ENCODE data around the gene PTPN2. TPM values are rescaled to one million over a fixed set of nuclear protein-coding genes. Genes with fewer than 3 reads are reported as not detected.

PTPN2 gene
- total and polyA plus RNA-seq, 9 of the 15 experiments (the other 6 are each of a cell fraction or from before 2014, with no cell fraction given) = 36.6 to 66.4 (median 43.8) TPM

- WGBS (ENCODE audit: insufficient coverage, low coverage, missing lambda C conversion rate) = 69% methylated on average over 7 of the region's 10 CpGs
- no peaks in the 10 kb centered on the region for H3K36me3 ChIP-seq (ENCODE audit: control insufficient read depth, insufficient read depth, low read length)
- H3K4me1 ChIP-seq (replicated peaks in 1 of 2; ENCODE audit: control insufficient read depth in 2 of 2, insufficient read depth in 2 of 2, low read length in 2 of 2) = peaks cover 11 to 20% of the 10 kb centered on the region in 2 experiments
- DNase-seq (ENCODE audit: extremely low read depth in 1 of 4, low spot score in 3 of 4) (no peak), ATAC-seq (peak; percentile 39), FAIRE-seq (no peak)
- no peaks in the 10 kb centered on the region for H3K27me3 ChIP-seq (ENCODE audit: control insufficient read depth in 2 of 2, insufficient read depth in 2 of 2, low read length in 2 of 2)
- BruUV-seq (replicated peaks) = no TSS peak
- POLR2A ChIA-PET = interaction anchor here (0.7 to 1.2 kb wide), 3 partner anchors 10 to 204 kb away, joined by 3 to 7 read pairs (median 5); partner anchors contain the start of genes CEP76 and PSMG2
- no peak overlapping the region for H3K4me3 ChIP-seq
- peak overlapping the region in 1 of 2 experiments; percentile 87; a peak in 2 of 4 replicates for H3K9ac ChIP-seq (ENCODE audit: insufficient read depth in 1 of 2, low read depth in 2 of 2, low read length in 2 of 2)
- H4K20me1 ChIP-seq (replicated peaks; ENCODE audit: control insufficient read depth, insufficient read depth, low read length) = no peaks in the 10 kb centered on the region
- H3K27ac ChIP-seq (ENCODE audit: extremely low read depth, low read depth, low read length) = no peak overlapping the region
- H3K4me2 ChIP-seq (ENCODE audit: insufficient read depth, low read length) = peak overlapping the region; percentile 22; the same call in 1 of the 2 replicates
- no peaks in the 10 kb centered on the region for H3K9me1 ChIP-seq (ENCODE audit: control insufficient read depth, insufficient read depth, low read length)
- H2AFZ ChIP-seq (ENCODE audit: low read depth, low read length) = peak overlapping the region; percentile 79
- H3K9me3 ChIP-seq (replicated peaks; ENCODE audit: control insufficient read depth, insufficient read depth, low read depth, low read length) = no peaks in the 10 kb centered on the region
- in situ Hi-C loops (cut with MboI) = no loop called here
- H3K79me2 ChIP-seq (ENCODE audit: control insufficient read depth, insufficient read depth, low read length) = no peaks in the 10 kb centered on the region
- CTCF ChIA-PET (ENCODE audit: low intra/inter-chr PET ratio) = no interaction called here
- TF ChIP-seq EP400 (IDR thresholded peaks at IDR 0.05) (no peak), ZNF785 (CRISPR knock-in tag; IDR thresholded peaks at IDR 0.05) (no peak), CBFA2T2 (conservative IDR thresholded peaks at IDR 0.05) (no peak)
- intact Hi-C loops (cut with micrococcal nuclease) = no loop called here
Measured at GRCh38 chr18:12906773-12907172, 22.7 kb upstream of the PTPN2 start.

- intact Hi-C loops (cut with micrococcal nuclease) = no loop called here
- no peak for FAIRE-seq
- Histone ChIP-seq H3K9ac (ENCODE audit: insufficient read depth in 1 of 2, low read depth in 2 of 2, low read length in 2 of 2) (no peak overlapping the region), H3K9me1 (ENCODE audit: control insufficient read depth, insufficient read depth, low read length) (no peaks in the 10 kb centered on the region), H3K36me3 (ENCODE audit: control insufficient read depth, insufficient read depth, low read length) (no peaks in the 10 kb centered on the region), H2AFZ (ENCODE audit: low read depth, low read length) (peak overlapping the region; percentile 79; the same call in 1 of the 2 replicates), H3K9me3 (replicated peaks; ENCODE audit: control insufficient read depth, insufficient read depth, low read depth, low read length) (no peaks in the 10 kb centered on the region), H3K27me3 (ENCODE audit: control insufficient read depth in 2 of 2, insufficient read depth in 2 of 2, low read length in 2 of 2) (no peaks in the 10 kb centered on the region), H4K20me1 (replicated peaks; ENCODE audit: control insufficient read depth, insufficient read depth, low read length) (no peaks in the 10 kb centered on the region), H3K27ac (ENCODE audit: extremely low read depth, low read depth, low read length) (no peak overlapping the region), H3K4me1 (replicated peaks in 1 of 2; ENCODE audit: control insufficient read depth in 2 of 2, insufficient read depth in 2 of 2, low read length in 2 of 2) (peaks cover 11 to 19% of the 10 kb centered on the region in 2 experiments), H3K4me3 (no peak overlapping the region), H3K79me2 (ENCODE audit: control insufficient read depth, insufficient read depth, low read length) (no peaks in the 10 kb centered on the region), H3K4me2 (ENCODE audit: insufficient read depth, low read length) (no peak overlapping the region)
- ChIA-PET POLR2A (no interaction called here), CTCF (ENCODE audit: low intra/inter-chr PET ratio) (no interaction called here)
- ATAC-seq = no peak
- DNase-seq (ENCODE audit: extremely low read depth in 1 of 4, low spot score in 3 of 4) = no peak
- in situ Hi-C loops (cut with MboI) = no loop called here
- peak; percentile 94 for TF ChIP-seq ZNF12 (CRISPR knock-in tag; IDR thresholded peaks at IDR 0.05)
- TF ChIP-seq HLTF (IDR thresholded peaks at IDR 0.05) = no peak
- no peak for TF ChIP-seq ZNF23 (CRISPR knock-in tag; IDR thresholded peaks at IDR 0.05)
- no peak for TF ChIP-seq ETV5 (CRISPR knock-in tag; IDR thresholded peaks at IDR 0.05; ENCODE audit: low read depth)
- no peak for TF ChIP-seq NUFIP1 (IDR thresholded peaks at IDR 0.05; ENCODE audit: partially characterized antibody)
- TF ChIP-seq PML (IDR thresholded peaks at IDR 0.05; ENCODE audit: low read length) = no peak
- 75% methylated on average over 4 of the region's 4 CpGs for WGBS (ENCODE audit: insufficient coverage, low coverage, missing lambda C conversion rate)
- no TSS peak for BruUV-seq (replicated peaks)
Measured at GRCh38 chr18:12906119-12906518, 22.1 kb upstream of the PTPN2 start.

Measured in K562 (cell line).